Right ventricle myocardium superior (tissue), 1 donor: ENCODE data around the gene EPHA6. TPM values are rescaled to one million over a fixed set of nuclear protein-coding genes. Genes with fewer than 3 reads are reported as not detected.
"Not testable (repeated sequence)": the region's sequence is repeated elsewhere in the genome, so short reads cannot be mapped to it uniquely, and the experiment has no call there.

ENCODE experiments used
- ATAC-seq: fragments of 200-7000 bp; cut with Tn5 transposase; one replicate; pipeline ENCODE4 v1.9.1; 2020; ENCODE audit warnings: mild to moderate bottlenecking; ENCODE audit not compliant: poor library complexity
- DNase-seq: peaks from one replicate; pipeline ENCODE4 v3.0.0-alpha.2; 2020
- intact Hi-C: fragments of 100-400 bp; cut with DNase I; formaldehyde crosslinking; loops from one replicate; pipeline ENCODE4 v1.11.2; 2022
- total RNA-seq: library from RNA; stranded (reverse); fragmentation: NEBNext Ultra II Directional; extraction: Animal tissue kit (Norgen Biotek cat#: 25700); gene quantifications from one replicate; pipeline ENCODE4 v1.2.1, GENCODE V29; 2021
- donor health status: DM: no; HTN: yes; CAD: no; lungs with severe emphysema.

The EPHA6 gene
- total RNA-seq, 1 donor from 2014 or later = 0.70 TPM

DNA sequence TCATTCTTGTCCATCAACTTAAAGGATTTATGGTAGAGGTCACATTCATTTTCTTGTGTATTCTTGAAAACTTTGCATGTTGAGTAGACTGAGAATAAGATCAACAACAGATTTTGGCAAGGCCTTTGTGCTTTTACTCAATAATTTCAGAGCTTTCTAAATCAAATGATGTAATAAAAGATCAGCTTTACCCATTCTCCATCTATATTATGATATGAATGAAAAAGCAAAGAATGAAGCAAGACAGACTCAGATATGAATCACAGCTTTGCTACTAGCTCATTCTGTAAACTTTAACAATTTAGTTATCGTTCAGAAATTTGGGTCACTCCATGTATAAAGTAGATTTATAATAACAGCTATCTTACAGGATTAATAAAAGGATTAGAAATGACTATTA, 674.3 kb downstream of the EPHA6 start:
- ATAC-seq (no peak), DNase-seq (no peak)
- intact Hi-C loops = no loop called here

DNA sequence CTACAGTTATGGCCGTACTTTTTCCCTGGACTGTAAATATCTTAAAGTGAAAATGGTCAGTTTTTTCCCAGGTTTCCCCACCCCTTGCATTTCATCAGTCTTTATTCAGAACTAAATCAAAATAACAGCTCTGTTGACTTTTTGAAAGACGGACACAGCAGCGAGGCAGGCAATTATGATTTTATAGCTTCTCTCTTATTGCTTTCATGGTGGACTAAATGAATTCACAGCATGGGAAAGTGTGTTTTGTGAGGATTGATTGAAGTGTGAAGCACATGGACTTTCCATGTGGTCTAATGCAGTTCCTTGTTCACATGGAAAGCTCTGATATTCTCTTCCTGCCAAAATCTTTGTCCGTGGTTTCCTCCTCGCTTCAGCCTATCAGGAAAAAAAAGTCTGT, 681.5 kb downstream of the EPHA6 start:
- ATAC-seq = no peak
- no peak for DNase-seq
- intact Hi-C loops = no loop called here

DNA sequence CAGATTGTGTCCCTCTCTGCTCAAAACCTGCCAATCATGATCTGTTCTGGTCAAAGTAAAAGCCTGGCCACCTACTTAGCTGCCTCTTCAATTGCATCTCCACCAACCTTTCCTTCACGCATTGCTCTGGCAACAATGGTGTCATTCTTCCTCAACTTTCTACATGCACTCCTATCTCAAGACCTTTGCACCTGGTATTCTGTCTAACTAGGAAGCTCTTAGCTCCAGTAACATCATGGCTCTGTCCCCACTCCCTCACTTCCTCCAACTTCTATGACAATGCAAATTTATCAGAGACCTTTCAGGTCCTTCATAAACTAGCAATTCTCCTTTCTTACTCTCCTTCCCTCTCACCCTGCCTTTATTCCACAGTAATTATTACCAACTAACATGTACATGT, 682.7 kb downstream of the EPHA6 start:
- no peak for DNase-seq
- intact Hi-C loops = no loop called here
- no peak for ATAC-seq

DNA sequence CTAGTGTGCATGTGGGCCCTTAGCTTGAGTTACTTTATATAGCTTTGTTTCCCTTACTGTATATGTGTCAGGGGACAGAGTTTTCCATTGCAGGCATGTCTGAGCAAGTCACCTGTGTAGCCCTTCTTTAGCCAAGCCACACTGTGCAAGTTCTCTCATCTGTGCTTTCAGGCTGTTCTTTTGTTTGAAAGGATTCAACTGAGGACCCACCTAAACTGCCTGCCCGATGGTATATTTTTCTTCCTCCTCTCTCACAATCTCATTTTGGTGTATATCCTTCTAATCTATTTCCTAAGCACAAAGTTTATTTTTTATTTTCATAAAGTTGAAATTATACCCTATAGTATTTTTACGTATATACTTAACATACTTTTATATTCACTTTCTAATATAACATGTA, 690.1 kb downstream of the EPHA6 start:
- intact Hi-C loops = no loop called here
- ATAC-seq (no peak), DNase-seq (no peak)

DNA sequence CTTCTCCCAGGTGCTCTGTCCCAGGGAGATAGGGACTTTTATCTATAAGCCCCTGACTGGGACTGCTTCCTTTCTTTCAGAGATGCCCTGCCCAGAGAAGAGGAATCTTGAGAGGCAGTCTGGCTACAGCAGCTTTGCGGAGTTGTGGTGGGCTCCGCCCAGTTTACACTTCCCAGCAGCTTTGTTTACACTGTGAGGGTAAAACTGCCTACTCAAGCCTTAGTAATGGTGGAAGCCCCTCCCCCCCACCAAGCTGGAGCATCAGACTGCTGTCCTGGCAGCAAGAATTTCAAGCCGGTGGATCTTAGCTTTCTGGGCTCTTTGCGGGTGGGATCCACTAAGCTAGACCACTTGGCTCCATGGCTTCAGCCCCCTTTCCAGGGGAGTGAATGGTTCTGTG, 696.4 kb downstream of the EPHA6 start:
- DNase-seq (no peak), ATAC-seq (no peak)
- intact Hi-C loops = no loop called here

DNA sequence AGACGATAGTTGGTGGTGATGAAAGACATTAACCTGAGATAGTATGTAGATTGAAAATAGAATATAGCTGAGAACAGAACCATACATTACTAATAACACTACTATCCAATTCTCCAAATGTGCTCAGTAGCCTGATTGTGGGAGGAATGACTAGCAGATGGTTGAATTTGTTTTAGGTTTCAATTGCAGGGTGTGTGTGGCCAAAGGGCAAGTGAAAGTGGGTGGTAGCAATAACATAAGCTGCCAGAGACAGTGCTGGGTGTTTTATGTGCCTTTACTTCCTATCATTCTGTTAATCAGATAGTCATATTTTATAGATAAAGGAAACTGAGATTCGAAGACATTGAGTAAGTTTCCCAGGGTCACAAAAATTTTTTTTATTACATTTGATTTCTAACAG, 700.7 kb downstream of the EPHA6 start:
- intact Hi-C loops = no loop called here
- ATAC-seq = no peak

DNA sequence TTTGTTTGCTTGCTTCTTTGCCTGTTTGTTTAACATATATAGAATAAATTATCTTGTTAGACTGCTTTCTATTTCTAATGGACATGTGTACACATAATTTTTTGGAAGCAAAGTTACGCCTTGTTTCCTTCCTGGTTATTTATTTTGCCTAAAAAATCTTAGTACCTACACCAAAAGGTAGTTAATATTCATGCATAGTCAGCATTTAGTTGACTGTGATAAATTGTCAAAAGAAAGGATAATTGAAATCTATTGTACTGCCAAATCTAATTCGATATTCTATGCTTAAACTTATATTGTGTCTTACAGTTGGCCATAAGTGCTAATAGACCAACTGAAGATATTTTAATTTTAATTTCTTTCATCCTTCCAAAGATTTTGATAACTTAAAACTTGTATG, 716.3 kb downstream of the EPHA6 start:
- no peak for ATAC-seq
- DNase-seq = no peak
- intact Hi-C loops = no loop called here

More for the DNA sequence above, 700.7 kb downstream of the EPHA6 start:
- DNase-seq = no peak

DNA sequence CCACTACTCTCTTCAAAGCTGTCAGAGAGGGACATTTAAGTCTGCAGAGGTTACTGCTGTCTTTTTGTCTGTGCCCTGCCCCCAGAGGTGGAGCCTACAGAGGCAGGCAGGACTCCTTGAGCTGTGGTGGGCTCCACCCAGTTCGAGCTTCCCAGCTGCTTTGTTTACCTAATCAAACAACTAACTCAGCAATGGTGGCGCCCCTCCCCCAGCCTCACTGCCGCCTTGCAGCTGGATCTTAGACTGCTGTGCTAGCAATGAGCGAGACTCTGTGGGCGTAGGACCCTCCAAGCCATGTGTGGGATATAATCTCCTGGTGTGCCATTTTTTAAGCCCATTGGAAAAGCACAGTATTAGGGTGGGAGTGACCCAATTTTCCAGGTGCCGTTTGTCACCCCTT, 733.2 kb downstream of the EPHA6 start:
- ATAC-seq, DNase-seq, intact Hi-C loops: not testable (repeated sequence)

DNA sequence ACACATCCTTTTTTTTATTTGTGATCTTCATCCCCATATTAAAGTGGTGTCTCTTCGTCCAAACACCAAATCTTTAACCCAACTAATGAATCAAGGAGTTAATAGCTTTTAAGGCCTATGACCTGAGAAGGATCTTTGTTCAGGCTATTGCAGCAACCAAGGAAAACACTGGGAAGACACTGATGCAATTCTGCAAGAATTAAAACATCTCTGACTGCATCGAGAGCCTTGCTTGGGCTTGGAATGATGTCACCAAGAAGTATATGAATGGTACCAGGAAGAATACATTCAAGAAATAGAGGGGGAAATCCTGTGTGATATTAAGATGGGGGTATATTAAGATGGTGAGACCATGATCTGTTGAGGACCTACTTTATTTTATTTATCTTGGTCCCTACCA, 736.0 kb downstream of the EPHA6 start:
- ATAC-seq = no peak
- intact Hi-C loops = no loop called here
- DNase-seq = no peak

DNA sequence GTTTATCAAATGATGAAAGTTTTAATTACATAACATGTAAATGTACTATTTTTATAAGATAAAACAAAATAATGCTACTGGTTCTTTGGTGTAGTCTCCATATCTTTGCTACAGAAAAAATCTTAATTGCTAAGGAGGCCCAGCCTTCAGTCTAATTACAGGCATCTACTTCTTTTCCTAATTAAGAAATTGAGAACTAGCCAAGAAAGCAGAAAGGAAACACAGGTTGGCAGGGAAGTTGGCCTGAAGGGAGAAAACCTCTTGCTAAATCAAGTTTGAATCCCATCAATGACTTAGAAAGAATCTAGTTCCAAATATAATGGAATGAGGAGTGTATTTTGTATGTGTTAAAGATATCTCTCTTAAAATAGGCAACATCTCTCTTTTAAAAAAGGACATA, 737.8 kb downstream of the EPHA6 start:
- no peak for DNase-seq
- no peak for ATAC-seq
- intact Hi-C loops = no loop called here

DNA sequence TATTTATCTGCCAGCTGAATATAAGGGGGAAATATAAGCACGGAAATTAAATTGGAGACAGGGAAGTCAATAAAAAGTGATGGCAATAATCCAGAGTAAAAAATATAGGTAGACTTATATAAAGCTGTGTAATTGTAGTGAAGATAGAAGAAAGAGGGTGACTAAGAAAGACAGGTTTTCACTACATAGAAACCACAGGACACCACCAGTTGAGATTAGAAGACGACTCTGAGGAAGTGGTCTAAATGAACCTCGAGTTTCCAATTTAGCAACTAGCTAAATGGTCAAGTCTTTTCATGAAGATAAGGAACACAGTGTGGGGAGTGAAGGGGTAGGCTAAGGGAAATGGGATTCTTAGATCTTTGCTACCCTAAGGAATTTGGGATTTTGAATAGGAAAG, 761.3 kb downstream of the EPHA6 start:
- intact Hi-C loops = no loop called here
- ATAC-seq (no peak), DNase-seq (no peak)

DNA sequence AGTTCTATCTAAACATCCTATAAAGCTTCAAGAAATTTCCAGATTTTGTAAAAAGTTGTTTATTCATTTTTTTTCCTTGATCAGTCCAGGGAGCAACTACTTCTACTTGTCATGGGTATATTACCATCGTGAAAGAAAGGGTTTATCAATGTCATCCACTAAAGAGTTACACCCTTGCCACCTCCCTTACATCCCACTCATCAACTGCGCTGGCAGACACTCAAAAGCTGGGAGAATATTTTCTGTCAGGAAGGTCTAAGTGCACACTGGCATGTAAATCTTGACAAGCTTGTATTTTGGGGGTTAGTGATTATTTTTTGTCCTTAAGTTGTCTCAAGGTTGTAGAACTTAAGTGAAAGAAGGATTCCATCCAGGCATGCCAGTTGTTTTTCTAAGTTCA, 761.8 kb downstream of the EPHA6 start:
- DNase-seq (no peak), ATAC-seq (no peak)
- intact Hi-C loops = no loop called here

DNA sequence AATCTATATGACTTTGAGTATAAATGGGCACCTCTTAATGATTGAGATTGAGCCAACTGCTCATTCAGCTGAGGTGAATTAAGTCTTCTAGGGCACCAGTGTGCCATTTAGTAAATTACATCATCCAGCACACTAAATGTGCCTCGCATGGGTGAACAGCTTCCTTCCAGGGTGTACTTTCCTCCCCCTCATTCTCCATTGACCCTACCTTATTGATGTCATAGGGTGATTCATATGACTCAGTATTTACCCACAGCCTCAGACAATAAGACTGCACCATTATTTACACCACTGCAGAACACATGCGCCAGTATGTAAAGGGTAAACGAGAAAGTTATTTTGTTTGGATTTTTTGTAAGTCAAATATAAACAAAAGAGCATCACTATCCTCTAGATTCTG, 765.0 kb downstream of the EPHA6 start:
- ATAC-seq = no peak
- no peak for DNase-seq
- intact Hi-C loops = no loop called here

DNA sequence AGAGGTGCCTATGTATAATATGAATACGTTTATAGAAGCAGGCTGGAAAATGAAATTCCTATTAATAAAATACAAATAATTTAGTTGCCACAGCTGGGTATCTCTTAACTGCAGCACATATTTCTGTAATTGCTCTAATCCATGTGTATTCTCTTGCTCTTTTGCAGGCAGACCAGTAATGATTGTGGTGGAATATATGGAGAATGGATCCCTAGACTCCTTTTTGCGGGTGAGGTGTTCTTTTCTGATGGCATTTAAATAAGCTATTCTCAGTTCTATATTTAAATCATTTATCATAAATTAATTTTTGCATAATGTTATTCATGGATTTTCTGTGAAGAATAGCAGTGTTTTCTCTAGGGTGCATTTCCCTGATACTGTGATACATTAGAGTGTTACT, 796.2 kb downstream of the EPHA6 start:
- intact Hi-C loops = no loop called here
- DNase-seq (no peak), ATAC-seq (no peak)

DNA sequence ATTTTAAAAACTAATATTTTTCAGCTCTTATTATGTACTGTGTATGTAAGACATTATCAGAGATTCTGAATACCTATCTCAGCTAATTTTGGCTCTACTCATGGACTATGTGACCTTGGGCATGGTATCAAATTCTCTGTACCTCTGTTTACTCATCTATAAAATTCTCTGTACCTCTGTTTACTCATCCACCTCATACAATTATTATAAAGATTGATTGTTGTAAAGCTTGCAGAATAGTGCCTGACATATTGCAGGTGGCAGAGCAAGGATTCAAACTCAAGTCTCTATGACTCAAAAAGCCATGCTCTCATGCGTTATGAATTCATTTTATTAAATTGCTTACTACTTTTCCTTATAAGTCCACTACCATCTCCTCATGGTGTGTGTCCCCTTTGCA, 798.2 kb downstream of the EPHA6 start:
- intact Hi-C loops = no loop called here
- ATAC-seq (no peak), DNase-seq (no peak)

DNA sequence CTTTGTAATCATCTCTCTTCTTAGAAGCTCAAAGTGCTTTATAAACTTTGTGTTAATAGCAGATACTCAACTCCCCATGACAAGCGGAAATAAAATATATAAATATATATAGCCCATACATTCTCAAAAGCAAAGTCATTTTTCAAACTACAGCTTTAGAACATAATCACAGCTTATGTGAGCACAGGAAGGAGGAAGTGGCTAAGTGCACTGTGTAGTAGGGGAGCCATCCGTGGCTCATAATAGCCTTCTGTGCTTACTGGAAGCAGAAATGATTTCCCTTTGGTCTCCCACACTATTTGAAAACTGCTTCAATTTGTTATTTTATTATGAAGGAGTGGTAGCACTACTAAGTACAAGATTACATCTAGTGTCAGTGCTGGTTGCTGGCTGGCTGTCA, 798.7 kb downstream of the EPHA6 start:
- intact Hi-C loops = no loop called here
- DNase-seq (no peak), ATAC-seq (no peak)

DNA sequence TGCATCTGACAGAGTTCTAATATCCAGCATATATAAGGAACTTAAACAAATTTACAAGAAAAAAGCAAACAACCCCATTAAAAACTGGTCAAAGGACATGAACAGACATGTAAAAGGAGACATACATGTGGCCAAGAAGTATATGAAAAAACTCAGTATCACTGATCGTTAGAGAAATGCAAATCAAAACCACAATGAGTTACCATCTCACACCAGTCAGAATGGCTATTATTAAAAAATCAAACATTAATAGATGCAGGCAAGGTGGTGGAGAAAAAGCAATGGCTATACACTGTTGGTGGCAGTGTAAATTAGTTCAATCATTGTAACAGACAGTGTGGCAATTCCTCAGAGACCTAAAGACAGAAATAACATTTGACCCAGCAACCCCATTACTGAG, 806.1 kb downstream of the EPHA6 start:
- DNase-seq, intact Hi-C loops, ATAC-seq: not testable (repeated sequence)

DNA sequence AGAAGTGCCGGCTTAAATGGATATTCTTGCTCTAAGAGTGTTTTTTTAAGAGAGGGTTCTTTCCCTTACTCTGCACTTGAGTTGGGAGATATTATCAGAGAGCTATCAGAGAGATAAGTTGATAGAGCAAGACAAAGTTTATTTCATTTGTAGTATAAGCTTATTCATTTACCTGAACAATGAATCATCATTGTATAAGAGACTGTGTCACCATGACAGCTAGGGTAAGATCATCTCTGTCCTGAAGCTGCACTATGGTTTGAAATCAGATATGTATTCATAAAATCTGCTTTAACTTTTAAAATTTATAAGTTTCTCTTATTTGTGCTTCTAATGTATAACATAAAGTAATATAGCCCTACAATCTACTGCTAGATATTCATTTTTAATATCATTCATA, 822.1 kb downstream of the EPHA6 start:
- DNase-seq = no peak
- ATAC-seq = no peak
- intact Hi-C loops = no loop called here

DNA sequence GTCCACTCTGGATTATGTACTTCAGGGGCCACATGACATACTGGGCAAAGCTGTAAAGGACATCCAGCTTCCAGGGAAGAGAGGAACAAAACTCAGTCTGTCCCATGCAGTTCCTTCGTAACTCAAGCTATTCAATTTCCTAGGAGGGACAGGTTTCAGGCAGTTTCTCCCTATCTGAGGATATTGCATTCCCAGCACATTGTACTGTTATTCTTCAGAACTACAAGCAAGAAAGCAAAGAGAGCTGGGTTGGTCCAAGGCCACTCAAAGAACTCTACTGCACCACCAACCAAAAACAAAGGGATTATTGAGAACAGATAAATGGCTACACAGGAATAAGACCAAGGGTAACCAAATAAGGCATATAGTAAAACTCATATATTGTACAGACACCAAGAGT, 832.5 kb downstream of the EPHA6 start:
- intact Hi-C loops = no loop called here
- DNase-seq (no peak), ATAC-seq (no peak)

DNA sequence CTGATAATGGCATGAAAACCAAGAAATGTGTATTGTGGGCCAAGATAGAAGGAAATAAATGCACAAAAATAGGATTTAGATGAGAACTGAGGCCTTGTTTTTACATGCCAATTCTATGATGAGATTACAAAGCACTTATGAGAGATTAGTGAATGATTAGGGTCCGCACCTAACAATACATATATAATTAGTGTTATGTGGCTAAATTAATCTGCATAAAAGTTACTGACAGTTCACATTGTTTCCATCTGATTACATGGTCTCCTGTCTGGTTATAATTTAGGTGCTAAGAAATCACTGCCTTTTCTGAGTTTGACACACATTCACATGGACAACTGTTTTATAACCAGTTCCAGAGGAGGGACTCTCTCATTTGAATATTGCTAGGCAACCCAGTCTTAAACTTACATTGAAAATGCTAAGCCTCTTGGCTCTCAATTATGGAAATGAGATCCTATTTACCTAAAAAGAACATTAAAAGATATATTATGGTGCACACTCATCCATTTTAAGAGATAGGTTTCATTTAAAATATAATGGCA, 833.1 kb downstream of the EPHA6 start:
- ATAC-seq (no peak), DNase-seq (no peak)
- intact Hi-C loops = no loop called here

DNA sequence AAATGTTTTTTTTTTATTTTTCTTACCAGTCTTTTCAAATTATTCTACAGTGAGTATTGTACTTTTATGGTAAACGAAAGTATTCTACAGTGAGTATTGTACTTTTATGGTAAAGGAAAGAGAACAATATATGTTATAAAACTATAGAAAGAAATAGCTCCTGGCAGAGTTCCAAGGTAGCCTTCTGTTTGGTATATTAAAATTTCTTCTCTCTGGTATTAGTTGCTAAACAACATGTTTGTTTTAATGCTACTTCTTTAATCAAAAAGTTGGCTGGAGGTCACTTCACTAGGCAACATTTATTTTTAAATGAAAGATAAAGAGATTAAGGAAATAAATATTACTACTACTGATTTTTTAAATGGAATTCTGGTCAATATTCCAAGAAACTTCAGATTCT, 841.6 kb downstream of the EPHA6 start:
- intact Hi-C loops = no loop called here
- no peak for DNase-seq
- ATAC-seq = no peak

DNA sequence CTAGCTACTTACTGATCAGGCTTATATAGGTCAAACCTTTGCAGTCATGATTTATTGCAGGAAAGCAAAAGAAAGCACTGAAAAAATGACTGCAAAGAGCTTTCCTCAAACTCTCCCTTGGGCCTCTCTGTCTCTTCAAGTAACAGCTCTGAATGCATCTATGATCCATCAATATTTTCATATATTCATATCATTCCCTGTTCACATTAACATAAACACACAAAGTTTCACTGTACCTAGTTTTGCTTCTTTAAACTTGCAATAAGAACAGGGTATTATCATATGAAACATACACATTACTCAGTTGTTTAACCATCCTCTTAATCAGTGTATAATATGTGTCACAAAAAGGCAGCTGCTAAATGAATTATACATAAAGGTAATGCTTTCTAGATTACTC, 842.2 kb downstream of the EPHA6 start:
- no peak for ATAC-seq
- intact Hi-C loops = no loop called here
- DNase-seq = no peak
